Small intestine (tissue), 7 donors: ENCODE results near the gene ASPN. TPM values are rescaled to one million over a fixed set of nuclear protein-coding genes. Genes with fewer than 3 reads are reported as not detected.

ENCODE experiments used
- DNase-seq, 2 donors: peaks; one replicate each; pipeline versions ENCODE4 v3.0.0 to v3.0.0-alpha.2; 2013
- FAIRE-seq: peaks from 2 replicates; lab custom pipeline; 2012; peaks lifted over from hg19 to GRCh38; lab: Jason Lieb, UNC
- H3K27ac ChIP-seq, 3 donors: one replicate each; pipeline ENCODE4 v1.5.1; 2013; ENCODE audit warnings: low read length in 2 of 3, mild to moderate bottlenecking in 2 of 3, control low read depth in 1 of 3, inconsistent platforms in 1 of 3, low read depth in 1 of 3, moderate library complexity in 1 of 3
- H3K27me3 ChIP-seq, 3 donors: one replicate each; pipeline ENCODE4 v1.6.1; 2013; ENCODE audit warnings: low read length in 3 of 3, inconsistent platforms in 1 of 3; ENCODE audit not compliant: control insufficient read depth in 3 of 3, insufficient read depth in 3 of 3
- H3K36me3 ChIP-seq, 3 donors: one replicate each; pipeline ENCODE4 v1.6.1; 2013; ENCODE audit warnings: low read length in 3 of 3, inconsistent platforms in 1 of 3, low read depth in 1 of 3, mild to moderate bottlenecking in 1 of 3, moderate library complexity in 1 of 3; ENCODE audit not compliant: control insufficient read depth in 3 of 3, insufficient read depth in 2 of 3
- H3K4me1 ChIP-seq, 3 donors: one replicate each; pipeline ENCODE4 v1.6.1; 2013; ENCODE audit warnings: low read length in 2 of 3, inconsistent platforms in 1 of 3, low read depth in 1 of 3, mild to moderate bottlenecking in 1 of 3, moderate library complexity in 1 of 3; ENCODE audit not compliant: control insufficient read depth in 3 of 3, insufficient read depth in 2 of 3
- H3K4me3 ChIP-seq, 3 donors: one replicate each; pipeline ENCODE4 v1.5.1; 2013; ENCODE audit warnings: low read length in 3 of 3, control low read depth in 1 of 3, inconsistent platforms in 1 of 3, low read depth in 1 of 3, mild to moderate bottlenecking in 1 of 3, moderate library complexity in 1 of 3
- H3K9me3 ChIP-seq, 2 donors: one replicate each; pipeline ENCODE4 v1.6.1; 2013; ENCODE audit warnings: low read depth in 1 of 2, low read length in 1 of 2; ENCODE audit not compliant: control insufficient read depth in 2 of 2, insufficient read depth in 1 of 2
- WGBS, 3 donors: extraction: QIAGEN DNeasy Blood & Tissue Kit; methylation state at CpG; one replicate each; pipeline ENCODE4 v1.1.7; 2013; 5-methylcytosine and 5-hydroxymethylcytosine counted together
- polyA plus RNA-seq, 4 donors: library from polyadenylated mRNA; stranded (reverse) in 3 of 4; unstranded in 1 of 4; fragments of 200-250 nt in 3 of 4; fragments of 120-200 nt in 1 of 4; gene quantifications; one replicate each; pipeline versions ENCODE4 v1.2.1 to v1.2.3, GENCODE V29; 2013
- donor health status: healthy with polysubstance abuse.
- donor health status: control.
- donor health status: control.
- donor health status: Bipolar disorder and iron deficiency.
- donor health status: healthy.

ASPN gene
- polyA plus RNA-seq, 4 donors = 0.22 to 8.9 (median 2.2) TPM

DNA sequence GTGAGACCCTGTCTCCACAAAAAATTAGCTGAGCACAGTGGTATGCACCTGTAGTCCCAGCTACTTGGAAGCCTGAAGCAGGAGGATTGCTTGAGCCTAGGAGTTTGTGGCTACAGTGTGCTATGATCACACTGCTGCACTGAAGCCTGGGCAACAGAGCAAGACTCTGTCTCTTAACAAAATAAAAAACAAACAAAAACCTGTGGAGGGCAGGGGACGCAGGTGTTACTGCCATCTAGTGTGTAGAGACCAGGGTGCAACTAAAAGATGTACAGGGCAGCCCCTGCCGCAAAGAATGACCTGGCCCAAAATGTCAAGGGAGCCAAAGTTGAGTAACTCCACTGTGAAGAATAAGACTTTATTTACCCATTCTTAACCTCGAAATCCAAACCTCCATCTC lies 27.1 kb downstream of the ASPN start:
- no peaks in the 10 kb centered on the region for H3K9me3 ChIP-seq
- no peaks in the 10 kb centered on the region for H3K4me1 ChIP-seq
- FAIRE-seq (no peak), DNase-seq (peak in 1 of 2 donors; percentile 5)
- WGBS, 3 donors = 73 to 94% (median 82%) methylated on average over 3 of the region's 3 CpGs
- H3K4me3 ChIP-seq = no peak overlapping the region
- H3K27ac ChIP-seq = no peak overlapping the region
- H3K36me3 ChIP-seq = no peaks in the 10 kb centered on the region
- H3K27me3 ChIP-seq = no peaks in the 10 kb centered on the region

DNA sequence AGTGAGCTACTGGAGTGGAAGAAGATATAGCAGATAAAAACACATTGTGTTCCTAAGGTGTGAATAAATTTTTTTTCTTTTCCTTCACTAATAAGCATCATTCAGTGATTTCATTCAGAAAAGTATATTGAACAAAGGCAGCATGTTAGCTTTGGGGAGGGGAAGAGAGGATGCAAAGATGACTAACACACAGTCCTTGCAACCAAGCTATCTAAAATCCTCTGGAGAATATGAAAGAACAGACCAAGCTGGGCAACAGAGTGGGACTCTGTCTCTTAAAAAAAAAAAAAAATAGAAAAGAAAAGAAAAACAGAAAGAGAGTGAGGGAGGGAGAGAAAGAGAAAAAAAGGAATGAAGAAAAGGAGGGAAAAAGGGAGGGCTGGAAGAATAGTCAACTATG lies 35.8 kb downstream of the ASPN start:
- Histone ChIP-seq H3K27ac (no peak overlapping the region), H3K4me3 (no peak overlapping the region), H3K9me3 (no peaks in the 10 kb centered on the region), H3K4me1 (no peaks in the 10 kb centered on the region), H3K27me3 (no peaks in the 10 kb centered on the region), H3K36me3 (no peaks in the 10 kb centered on the region)
- DNase-seq (no peak), FAIRE-seq (no peak)

DNA sequence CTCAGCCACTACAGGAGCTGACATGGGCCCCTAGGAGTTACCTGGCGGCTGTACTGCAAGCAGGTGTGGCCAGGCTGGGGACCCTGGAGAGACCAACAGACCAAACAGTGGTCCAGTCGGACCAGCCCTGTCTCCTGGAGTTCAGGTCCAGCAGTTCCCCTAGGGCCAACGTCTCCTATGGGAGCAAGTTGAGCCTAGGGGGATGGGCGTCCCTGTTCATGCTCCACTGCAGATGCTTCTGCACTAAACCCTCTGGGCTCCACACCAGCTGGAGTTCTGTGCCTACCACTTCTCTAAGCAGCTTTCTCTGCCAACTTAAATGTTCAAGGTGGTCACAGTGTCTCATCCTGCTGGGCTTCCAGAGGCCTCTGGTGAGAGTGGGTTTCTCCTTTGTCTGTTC lies 37.5 kb downstream of the ASPN start:
- no peaks in the 10 kb centered on the region for H3K9me3 ChIP-seq
- H3K27me3 ChIP-seq = no peaks in the 10 kb centered on the region
- H3K36me3 ChIP-seq = no peaks in the 10 kb centered on the region
- WGBS, 3 donors = 87 to 91% (median 91%) methylated on average over 4 of the region's 4 CpGs
- H3K27ac ChIP-seq = no peak overlapping the region
- no peak for FAIRE-seq
- H3K4me3 ChIP-seq = no peak overlapping the region
- H3K4me1 ChIP-seq = no peaks in the 10 kb centered on the region
- no peak for DNase-seq

DNA sequence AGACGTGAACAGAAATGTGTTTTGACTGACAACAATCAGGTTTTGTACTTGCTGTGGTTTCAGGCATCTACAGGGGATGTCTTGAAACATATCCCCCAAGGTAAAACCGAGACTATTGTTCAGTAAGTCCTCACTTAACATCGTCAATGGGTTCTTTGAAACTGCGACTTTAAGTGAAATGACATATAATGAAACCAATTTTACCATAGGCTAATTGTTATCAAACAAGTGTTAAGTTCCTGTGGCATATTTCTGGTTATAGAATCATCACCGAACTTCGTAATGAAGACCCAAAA lies 41.6 kb downstream of the ASPN start:
- H3K4me1 ChIP-seq = no peaks in the 10 kb centered on the region
- no peak overlapping the region for H3K4me3 ChIP-seq
- WGBS, 3 donors = 73 to 85% (median 74%) methylated on average over 6 of the region's 6 CpGs
- FAIRE-seq (no peak), DNase-seq (no peak)
- H3K9me3 ChIP-seq = no peaks in the 10 kb centered on the region
- H3K36me3 ChIP-seq = no peaks in the 10 kb centered on the region
- H3K27me3 ChIP-seq = no peaks in the 10 kb centered on the region
- no peak overlapping the region for H3K27ac ChIP-seq

DNA sequence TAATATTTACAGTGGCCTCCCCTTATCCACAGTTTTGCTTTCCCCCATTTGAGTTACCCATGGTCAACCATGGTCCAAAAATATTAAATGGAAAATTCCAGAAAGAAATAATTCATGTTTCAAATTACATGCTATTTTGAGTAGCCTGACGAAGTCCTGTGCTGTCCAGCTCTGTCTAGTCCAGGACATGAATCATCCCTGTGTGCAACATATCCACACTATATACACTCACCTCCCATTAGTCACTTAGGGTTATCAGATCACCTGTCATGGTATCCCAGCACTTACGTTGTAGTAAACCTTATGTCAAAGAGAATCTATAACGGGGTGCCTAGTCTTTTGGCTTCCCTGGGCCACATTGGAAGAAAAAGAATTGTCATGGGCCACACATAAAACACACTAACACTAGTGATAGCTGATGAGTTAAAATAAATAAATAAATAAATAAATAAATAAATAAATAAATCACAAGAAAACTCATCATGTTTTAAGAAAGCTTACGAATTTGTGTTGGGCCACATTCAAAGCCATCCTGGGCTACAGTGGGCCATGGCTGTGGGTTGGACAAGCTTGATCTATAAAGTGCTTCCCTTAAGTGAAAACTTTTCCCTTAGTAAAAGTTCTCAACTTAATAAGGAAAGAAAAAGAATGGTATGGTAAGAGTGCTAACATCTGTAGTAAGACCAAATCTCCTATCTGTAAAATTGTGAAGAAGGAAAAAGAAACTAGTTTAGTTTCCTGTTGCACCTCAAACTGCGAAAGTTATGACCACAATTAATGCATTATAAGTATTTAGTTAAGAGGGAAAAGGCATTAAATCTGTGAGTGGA lies 42.2 kb downstream of the ASPN start:
- DNase-seq (no peak), FAIRE-seq (no peak)
- Histone ChIP-seq H3K27ac (no peak overlapping the region), H3K27me3 (no peaks in the 10 kb centered on the region), H3K4me1 (no peaks in the 10 kb centered on the region), H3K36me3 (no peaks in the 10 kb centered on the region), H3K4me3 (no peak overlapping the region), H3K9me3 (no peaks in the 10 kb centered on the region)
- WGBS, 3 donors = 82 to 85% (median 83%) methylated on average over 5 of the region's 5 CpGs

DNA sequence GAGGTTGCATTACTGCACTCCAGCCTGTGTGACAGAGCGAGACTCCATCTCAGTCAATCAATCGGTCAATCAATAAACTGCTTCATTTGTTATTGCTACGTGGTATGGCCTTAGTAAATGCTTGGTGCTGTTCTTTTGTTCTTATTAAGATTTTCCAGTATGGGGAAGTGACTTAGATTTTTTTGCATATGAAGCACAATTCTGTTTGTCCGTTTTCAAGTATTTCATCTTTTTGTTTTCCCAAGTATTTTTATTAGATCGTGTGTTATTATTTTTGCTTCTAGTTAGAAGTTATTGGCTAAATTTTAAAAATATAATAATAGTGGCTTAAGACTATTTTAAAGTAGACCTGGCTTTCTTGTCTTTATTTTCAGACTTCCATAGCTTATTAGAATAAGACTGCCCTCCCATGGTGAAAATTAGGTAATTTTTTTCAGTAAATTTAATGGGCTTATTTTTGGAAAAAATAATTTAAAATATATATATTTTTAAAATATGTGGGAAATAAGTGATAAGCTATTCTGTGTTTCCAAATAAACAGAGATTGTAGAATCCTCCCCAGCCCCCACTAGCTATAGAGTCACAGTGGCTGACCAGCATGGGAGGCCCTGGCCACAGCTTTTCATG lies 43.3 kb downstream of the ASPN start:
- no peaks in the 10 kb centered on the region for H3K27me3 ChIP-seq
- no peaks in the 10 kb centered on the region for H3K36me3 ChIP-seq
- peak in 1 of 2 donors; percentile 16 for DNase-seq
- WGBS, 3 donors = 79 to 85% (median 84%) methylated on average over 5 of the region's 5 CpGs
- peak; percentile 76 for FAIRE-seq
- no peak overlapping the region for H3K4me3 ChIP-seq
- H3K4me1 ChIP-seq = no peaks in the 10 kb centered on the region
- H3K9me3 ChIP-seq = no peaks in the 10 kb centered on the region
- no peak overlapping the region for H3K27ac ChIP-seq

DNA sequence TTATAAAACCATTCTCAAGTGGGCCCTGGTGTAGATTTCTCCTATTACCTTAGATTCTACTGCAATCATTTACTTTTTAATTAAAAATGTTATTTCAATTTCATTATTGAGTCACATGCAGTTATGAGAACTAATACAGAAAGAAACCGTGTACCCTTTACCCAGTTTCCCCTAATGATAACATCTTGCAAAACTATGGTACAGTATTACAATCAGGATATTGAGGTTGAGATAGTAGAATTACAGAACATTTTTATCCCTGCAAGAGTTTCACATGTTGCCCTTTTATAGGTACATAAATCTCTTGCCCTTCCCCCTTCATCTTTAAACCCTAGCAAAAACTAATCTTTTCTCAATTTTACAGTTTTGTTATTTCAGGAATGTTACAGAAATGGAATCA lies 47.0 kb downstream of the ASPN start:
- Histone ChIP-seq H3K9me3 (no peaks in the 10 kb centered on the region), H3K4me1 (no peaks in the 10 kb centered on the region), H3K27me3 (no peaks in the 10 kb centered on the region), H3K4me3 (no peak overlapping the region), H3K27ac (no peak overlapping the region), H3K36me3 (no peaks in the 10 kb centered on the region)
- WGBS, 3 donors = 77 to 92% (median 81%) methylated on average over 1 of the region's 1 CpG
- no peak for FAIRE-seq
- DNase-seq = no peak

DNA sequence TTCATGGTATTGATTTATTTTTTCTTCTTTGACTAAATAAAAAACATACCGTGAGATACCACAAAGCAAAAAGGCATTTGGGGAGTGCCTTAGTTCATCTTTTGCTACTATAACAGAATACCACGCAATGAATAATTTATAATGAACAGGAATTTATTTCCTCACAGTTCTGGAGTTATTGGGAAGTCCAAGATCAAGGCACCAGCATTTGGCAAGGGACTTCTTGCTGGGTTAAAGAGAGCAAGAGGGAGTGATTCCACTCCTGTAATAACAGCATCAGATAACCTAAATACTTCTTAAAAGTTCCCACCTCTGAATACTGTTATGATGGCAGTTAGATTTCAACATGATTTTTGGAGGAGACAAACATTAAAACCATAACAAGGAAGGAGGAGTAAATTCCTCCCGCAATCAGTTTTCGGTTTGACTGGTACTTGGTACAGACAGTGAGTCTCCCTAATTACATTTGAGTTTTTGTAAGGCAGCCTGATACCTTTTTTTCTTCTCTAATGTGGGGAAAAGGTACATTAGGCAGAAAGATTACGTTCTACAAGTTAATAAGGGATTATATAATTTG lies 49.2 kb downstream of the ASPN start:
- Histone ChIP-seq H3K27ac (no peak overlapping the region), H3K4me3 (no peak overlapping the region), H3K27me3 (no peaks in the 10 kb centered on the region), H3K4me1 (no peaks in the 10 kb centered on the region), H3K9me3 (peaks cover 0 to 2% of the 10 kb centered on the region in 2 donors), H3K36me3 (no peaks in the 10 kb centered on the region)
- WGBS, 3 donors = 82 to 94% (median 92%) methylated on average over 5 of the region's 5 CpGs
- FAIRE-seq (no peak), DNase-seq (no peak)
